GM19438 (cell line): ENCODE measurements around the gene LRR1.
"Not testable (repeated sequence)": the region's sequence is repeated elsewhere in the genome, so short reads cannot be mapped to it uniquely, and the experiment has no call there.

Source experiments
- ATAC-seq: cut with Tn5 transposase; IDR thresholded peaks from one replicate; pipeline ENCODE4 v1.9.1; 2021; ENCODE audit warnings: low read depth; ENCODE audit not compliant: unreplicated experiment

The LRR1 gene

DNA sequence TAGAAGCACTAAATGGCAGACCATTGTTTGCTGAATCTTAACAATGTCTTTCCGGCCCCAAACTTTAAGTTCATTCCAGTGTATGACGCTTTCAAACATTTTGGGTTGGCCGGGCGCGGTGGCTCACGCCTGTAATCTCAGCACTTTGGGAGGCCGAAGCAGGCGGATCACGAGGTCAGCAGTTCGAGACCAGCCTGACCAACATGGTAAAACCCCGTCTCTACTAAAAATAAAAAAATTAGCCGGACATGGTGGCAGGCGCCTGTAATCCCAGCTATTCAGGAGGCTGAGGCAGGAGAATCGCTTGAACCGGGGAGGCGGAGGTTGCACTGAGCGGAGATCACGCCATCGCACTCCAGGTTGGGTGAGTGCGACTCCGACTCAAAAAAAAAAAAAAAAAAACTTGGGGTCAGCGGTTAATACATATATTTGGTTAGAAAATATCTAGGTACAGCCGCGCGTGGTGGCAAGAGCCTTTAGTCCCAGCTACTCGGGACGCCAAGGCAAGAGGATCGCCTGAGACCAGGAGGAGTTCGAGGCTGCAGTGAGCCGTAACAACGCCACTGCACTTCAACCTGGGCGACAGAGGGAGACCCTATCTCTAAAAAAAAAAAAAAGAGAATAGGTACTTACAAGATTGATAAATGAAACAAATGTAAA is 13.6 kb upstream of the LRR1 start:
- not testable (repeated sequence) for ATAC-seq

DNA sequence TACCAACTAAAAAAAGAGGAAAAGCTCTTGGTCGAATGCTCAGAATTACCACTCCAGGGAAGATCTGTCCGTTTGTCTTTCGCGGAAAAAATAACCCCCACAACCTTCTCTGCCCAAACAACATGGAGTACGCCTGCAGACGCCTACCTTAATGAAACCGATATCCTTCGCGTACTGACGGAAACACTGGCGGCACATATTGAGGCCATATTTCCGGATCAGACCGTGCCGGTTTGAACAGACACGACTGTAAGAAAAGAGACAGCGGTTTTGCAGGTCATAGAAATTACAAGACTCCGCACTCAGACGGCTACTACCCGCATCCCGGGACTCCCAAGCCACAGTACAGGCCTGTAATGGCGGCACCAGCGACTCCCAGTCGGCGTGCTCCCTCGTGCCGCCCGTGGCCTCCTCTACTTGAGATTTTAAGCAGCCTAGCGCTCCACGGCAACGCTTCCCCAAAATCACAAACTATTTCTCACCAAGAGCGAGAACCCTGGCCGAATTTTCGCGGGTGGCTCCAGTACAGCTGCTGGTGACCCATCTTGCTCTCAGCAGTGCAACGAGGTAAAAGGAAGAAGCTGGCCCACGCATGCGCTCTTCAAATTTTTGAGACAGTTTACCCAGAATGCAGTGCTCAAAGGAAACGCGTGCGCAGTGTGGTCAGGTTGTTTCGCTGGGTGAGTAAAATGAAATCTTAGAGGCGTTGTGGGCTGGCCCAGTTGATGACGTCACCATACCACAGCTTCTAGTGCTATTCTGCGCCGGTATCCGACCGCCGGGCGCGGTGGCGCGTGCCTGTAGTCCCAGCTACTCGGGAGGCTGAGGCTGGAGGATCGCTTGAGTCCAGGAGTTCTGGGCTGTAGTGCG is 12.7 kb upstream of the LRR1 start, which contains the start of gene RPS29:
TSS of gene RPS29 (minus strand) at position 578 of the 870 bp plus-strand sequence. CDS start at position 544, 34 bp downstream.
- peak; percentile 83 for ATAC-seq

GRCh38 chr14:49586673-49587460 is 11.9 kb upstream of the LRR1 start:
- peak; percentile 21 for ATAC-seq

DNA sequence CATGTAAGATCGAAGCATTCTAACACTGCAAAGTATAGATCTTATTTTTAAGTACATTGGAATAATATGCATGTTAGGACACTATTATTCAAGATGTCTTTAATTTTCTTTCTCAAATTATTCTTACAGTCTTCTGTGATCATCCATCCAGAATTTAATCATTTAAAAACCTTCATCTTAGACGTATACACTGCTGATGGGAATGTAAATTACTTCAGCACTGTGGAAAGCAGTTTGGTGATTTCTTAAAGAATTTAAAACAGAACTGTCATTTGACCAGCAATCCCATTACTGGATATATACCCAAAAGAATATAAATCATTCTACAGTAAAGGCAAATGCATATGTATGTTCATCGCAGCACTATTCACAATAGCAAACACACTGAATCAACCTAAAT is 9.4 kb upstream of the LRR1 start:
- ATAC-seq: no peak

- ATAC-seq: no peak
Observed at GRCh38 chr14:49593016-49593415, 5.7 kb upstream of the LRR1 start.

DNA sequence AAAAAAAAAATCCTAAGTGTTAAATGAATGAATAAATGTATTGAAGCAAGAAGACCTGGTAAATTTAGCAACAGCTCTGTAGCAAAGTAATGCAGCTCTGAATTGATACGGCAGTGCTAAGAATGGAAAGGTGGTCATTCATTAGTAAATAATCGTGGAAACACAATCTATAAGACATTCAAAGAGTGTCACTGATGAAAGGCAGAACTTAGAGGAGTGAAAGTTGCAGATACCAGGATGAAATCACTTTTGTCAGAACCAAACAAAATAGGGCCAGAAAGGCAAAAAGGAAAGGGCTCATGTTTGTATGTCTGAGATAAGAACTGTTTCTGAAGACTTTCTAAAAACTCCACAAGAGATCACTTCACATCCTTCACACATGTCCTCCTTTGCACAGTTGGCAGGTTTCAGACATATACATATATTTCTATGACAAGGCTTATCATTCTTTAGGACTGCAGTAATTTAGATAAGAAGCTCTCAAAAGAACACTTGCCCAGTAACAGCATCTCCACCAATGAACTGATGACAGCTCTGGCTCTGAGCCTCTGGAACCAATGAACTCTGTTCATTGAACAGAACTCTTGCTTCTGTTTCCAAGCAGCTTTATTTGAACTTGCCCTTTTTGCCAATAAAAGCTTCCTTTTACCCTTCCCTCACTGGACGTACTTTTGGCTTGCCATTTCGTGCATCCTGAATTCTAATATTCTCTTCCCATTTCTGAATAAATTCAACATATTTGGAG is 4.2 kb upstream of the LRR1 start:
- no peak for ATAC-seq

- peak; percentile 0 for ATAC-seq
Observed at GRCh38 chr14:49598189-49598484, 603 bp upstream of the LRR1 start.

DNA sequence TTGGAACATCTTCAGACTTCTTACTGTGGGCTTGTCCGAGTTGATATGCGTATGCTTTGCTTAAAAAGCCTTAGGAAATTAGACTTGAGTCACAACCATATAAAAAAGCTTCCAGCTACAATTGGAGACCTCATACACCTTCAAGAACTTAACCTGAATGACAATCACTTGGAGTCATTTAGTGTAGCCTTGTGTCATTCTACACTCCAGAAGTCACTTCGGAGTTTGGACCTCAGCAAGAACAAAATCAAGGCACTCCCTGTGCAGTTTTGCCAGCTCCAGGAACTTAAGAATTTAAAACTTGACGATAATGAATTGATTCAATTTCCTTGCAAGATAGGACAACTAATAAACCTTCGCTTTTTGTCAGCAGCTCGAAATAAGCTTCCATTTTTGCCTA is 8.8 kb downstream of the LRR1 start:
- no peak for ATAC-seq

- no peak for ATAC-seq
Observed at GRCh38 chr14:49612251-49612650, 13.5 kb downstream of the LRR1 start.

- ATAC-seq: no peak
Observed at GRCh38 chr14:49612671-49613070, 13.9 kb downstream of the LRR1 start.

DNA sequence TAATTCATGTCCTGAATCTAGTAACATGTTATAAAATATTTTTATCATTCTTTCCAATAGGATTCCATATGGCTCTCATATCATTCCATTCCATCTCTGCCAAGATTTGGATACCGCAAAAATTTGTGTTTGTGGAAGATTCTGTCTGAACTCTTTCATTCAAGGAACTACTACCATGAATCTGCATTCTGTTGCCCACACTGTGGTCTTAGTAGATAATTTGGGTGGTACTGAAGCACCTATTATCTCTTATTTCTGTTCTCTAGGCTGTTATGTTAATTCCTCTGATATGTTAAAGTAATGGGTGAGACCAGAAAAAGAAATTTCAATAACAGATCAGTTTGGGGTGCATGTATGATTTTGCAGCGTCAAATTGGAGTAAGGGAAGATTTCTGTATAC is 15.5 kb downstream of the LRR1 start:
- no peak for ATAC-seq

- ATAC-seq: no peak
Observed at GRCh38 chr14:49615776-49616175, 17.0 kb downstream of the LRR1 start.

DNA sequence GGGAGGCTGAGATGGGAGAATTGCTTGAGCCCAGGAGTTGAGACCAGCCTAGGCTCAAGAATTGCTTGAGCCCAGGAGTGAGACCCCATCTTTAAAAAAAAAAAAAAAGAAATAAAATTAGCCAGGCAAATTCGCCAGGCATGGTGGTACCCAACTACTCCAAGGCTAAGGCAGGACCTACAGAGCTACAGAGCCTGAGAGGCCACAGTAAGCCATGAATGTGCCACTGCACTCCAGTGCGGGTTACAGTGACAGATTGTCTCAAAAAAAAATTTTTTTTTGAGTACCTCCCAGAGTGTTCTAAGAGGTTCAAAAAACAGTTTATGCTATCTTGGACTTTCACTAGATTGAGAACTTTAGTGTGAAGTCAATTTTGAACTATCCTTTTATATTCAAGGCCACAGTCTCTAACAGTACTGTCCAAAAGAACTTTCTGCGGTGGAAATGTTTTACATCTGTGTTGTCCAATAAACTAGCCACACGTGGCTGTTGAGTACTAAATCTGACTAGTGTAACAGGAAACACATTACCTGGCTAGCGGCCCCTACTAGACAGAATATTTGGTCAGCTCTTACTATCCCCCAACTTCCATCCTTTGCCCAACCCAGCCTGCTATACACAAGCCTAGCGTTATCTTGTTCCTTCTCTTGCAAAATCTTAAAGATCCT is 19.2 kb downstream of the LRR1 start:
- no peak for ATAC-seq

DNA sequence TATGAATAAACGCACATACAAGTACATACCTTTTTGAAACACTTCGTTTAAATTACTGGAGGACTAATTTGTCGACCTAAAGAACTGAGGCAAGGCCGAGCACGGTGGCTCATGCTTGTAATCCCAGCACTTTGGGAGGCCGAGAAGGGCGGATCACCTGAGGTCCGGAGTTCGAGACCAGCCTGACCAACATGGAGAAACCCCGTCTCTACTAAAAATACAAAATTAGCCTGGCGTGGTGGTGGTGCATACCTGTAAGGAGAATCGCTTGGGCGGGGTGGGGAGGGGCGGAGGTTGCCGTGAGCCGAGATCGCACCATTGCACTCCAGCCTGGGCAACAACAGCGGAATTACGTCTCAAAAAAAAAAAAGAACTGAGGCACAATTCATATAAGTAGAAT is 20.5 kb downstream of the LRR1 start:
- not testable (repeated sequence) for ATAC-seq

GRCh38 chr14:49619730-49620129 is 21.0 kb downstream of the LRR1 start:
- ATAC-seq: no peak

- peak; percentile 91 for ATAC-seq
Observed at GRCh38 chr14:49620182-49621113, 21.7 kb downstream of the LRR1 start, which contains the start of the genes MGAT2 and RPL36AL. TSS of gene MGAT2 (plus strand) at chr14:49620799. CDS start at chr14:49621269, 470 bp downstream. TSS of gene RPL36AL (minus strand) at chr14:49620626. CDS start at chr14:49619104, 1,522 bp downstream.

GRCh38 chr14:49621114-49621881 is 22.6 kb downstream of the LRR1 start:
- ATAC-seq: peak; percentile 36

- no peak for ATAC-seq
Observed at GRCh38 chr14:49622022-49622607, 23.4 kb downstream of the LRR1 start.
